Measurements from ENCODE around the gene ARL14EP.

DNA sequence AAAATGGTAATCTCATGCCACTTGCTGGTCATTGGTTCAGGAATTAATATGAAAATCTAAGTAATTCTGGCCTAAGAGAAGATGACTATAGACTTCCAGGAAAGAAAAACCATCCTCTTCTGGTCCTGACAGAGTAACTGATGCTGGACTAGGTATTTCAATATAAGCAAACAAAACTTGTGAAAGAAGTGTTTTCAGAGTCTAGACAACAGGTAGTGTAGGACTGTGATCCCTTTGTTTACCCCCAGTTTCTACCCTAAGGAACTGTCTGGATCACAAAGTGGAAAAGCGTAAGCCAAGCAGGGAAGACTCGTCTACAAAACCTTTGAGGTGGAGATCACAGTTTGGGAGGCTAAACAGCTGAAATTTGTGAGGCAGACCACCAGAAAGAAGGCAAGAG lies 30.4 kb upstream of the ARL14EP start:
- TF ChIP-seq, protein P1, sequence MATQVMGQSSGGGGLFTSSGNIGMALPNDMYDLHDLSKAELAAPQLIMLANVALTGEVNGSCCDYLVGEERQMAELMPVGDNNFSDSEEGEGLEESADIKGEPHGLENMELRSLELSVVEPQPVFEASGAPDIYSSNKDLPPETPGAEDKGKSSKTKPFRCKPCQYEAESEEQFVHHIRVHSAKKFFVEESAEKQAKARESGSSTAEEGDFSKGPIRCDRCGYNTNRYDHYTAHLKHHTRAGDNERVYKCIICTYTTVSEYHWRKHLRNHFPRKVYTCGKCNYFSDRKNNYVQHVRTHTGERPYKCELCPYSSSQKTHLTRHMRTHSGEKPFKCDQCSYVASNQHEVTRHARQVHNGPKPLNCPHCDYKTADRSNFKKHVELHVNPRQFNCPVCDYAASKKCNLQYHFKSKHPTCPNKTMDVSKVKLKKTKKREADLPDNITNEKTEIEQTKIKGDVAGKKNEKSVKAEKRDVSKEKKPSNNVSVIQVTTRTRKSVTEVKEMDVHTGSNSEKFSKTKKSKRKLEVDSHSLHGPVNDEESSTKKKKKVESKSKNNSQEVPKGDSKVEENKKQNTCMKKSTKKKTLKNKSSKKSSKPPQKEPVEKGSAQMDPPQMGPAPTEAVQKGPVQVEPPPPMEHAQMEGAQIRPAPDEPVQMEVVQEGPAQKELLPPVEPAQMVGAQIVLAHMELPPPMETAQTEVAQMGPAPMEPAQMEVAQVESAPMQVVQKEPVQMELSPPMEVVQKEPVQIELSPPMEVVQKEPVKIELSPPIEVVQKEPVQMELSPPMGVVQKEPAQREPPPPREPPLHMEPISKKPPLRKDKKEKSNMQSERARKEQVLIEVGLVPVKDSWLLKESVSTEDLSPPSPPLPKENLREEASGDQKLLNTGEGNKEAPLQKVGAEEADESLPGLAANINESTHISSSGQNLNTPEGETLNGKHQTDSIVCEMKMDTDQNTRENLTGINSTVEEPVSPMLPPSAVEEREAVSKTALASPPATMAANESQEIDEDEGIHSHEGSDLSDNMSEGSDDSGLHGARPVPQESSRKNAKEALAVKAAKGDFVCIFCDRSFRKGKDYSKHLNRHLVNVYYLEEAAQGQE (IDR thresholded peaks at IDR 0.05; ENCODE audit: low read depth): no peak
- TF ChIP-seq, protein P2, sequence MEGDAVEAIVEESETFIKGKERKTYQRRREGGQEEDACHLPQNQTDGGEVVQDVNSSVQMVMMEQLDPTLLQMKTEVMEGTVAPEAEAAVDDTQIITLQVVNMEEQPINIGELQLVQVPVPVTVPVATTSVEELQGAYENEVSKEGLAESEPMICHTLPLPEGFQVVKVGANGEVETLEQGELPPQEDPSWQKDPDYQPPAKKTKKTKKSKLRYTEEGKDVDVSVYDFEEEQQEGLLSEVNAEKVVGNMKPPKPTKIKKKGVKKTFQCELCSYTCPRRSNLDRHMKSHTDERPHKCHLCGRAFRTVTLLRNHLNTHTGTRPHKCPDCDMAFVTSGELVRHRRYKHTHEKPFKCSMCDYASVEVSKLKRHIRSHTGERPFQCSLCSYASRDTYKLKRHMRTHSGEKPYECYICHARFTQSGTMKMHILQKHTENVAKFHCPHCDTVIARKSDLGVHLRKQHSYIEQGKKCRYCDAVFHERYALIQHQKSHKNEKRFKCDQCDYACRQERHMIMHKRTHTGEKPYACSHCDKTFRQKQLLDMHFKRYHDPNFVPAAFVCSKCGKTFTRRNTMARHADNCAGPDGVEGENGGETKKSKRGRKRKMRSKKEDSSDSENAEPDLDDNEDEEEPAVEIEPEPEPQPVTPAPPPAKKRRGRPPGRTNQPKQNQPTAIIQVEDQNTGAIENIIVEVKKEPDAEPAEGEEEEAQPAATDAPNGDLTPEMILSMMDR (IDR thresholded peaks at IDR 0.05 in 2 of 3, conservative IDR thresholded peaks at IDR 0.05 in 1 of 3; ENCODE audit: borderline replicate concordance in 1 of 3, insufficient read depth in 1 of 3, low read depth in 2 of 3, low read length in 2 of 3): no peak
- TF ChIP-seq POLR2AphosphoS5 (IDR thresholded peaks at IDR 0.05; ENCODE audit: low read depth, low read length) (no peak), EZH2 (IDR thresholded peaks at IDR 0.05) (no peak), EGR1 (IDR thresholded peaks at IDR 0.05; ENCODE audit: low read depth) (no peak), EZH2phosphoT487 (IDR thresholded peaks at IDR 0.05; ENCODE audit: borderline replicate concordance) (no peak), POLR2A (IDR thresholded peaks at IDR 0.05; ENCODE audit: borderline replicate concordance, extremely low read depth, insufficient read depth, insufficient read length) (no peak), SRF (IDR thresholded peaks at IDR 0.05; ENCODE audit: low read depth) (no peak), CEBPB (IDR thresholded peaks at IDR 0.05; ENCODE audit: low read depth) (no peak), JUND (IDR thresholded peaks at IDR 0.05) (no peak), FOSL1 (IDR thresholded peaks at IDR 0.05; ENCODE audit: low read depth) (no peak), SP1 (IDR thresholded peaks at IDR 0.05; ENCODE audit: low read depth) (no peak)
- TF ChIP-seq, protein P3, sequence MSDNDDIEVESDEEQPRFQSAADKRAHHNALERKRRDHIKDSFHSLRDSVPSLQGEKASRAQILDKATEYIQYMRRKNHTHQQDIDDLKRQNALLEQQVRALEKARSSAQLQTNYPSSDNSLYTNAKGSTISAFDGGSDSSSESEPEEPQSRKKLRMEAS (IDR thresholded peaks at IDR 0.05): no peak
- TF ChIP-seq, protein P4, sequence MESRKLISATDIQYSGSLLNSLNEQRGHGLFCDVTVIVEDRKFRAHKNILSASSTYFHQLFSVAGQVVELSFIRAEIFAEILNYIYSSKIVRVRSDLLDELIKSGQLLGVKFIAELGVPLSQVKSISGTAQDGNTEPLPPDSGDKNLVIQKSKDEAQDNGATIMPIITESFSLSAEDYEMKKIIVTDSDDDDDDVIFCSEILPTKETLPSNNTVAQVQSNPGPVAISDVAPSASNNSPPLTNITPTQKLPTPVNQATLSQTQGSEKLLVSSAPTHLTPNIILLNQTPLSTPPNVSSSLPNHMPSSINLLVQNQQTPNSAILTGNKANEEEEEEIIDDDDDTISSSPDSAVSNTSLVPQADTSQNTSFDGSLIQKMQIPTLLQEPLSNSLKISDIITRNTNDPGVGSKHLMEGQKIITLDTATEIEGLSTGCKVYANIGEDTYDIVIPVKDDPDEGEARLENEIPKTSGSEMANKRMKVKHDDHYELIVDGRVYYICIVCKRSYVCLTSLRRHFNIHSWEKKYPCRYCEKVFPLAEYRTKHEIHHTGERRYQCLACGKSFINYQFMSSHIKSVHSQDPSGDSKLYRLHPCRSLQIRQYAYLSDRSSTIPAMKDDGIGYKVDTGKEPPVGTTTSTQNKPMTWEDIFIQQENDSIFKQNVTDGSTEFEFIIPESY (IDR thresholded peaks at IDR 0.05; ENCODE audit: extremely low read depth, insufficient replicate concordance, low read length): no peak
